ENCODE data around the gene CHKA.
"Not testable (repeated sequence)": the region's sequence is repeated elsewhere in the genome, so short reads cannot be mapped to it uniquely, and the experiment has no call there.

The CHKA gene

DNA sequence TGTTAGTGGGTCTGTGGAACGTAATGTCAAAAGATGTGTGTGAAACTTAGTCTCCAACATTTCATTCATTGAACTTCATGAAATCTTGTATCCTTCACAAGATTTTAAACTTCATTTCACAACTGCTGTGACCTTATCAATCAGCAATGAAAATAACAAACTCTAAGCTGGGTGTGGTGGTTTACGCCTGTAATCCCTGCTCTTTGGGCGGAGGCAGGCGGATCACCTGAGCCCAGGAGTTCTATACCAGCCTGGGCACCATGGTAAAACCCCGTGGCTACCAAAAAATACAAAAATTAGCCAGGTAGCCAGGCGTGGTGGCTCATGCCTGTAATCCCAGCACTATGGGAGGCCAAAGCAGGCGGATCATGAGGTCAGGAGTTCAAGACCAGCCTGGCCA lies 5.1 kb downstream of the CHKA start:
- no peak for DNase-seq (ENCODE audit: low read depth in 2 of 2)

DNA sequence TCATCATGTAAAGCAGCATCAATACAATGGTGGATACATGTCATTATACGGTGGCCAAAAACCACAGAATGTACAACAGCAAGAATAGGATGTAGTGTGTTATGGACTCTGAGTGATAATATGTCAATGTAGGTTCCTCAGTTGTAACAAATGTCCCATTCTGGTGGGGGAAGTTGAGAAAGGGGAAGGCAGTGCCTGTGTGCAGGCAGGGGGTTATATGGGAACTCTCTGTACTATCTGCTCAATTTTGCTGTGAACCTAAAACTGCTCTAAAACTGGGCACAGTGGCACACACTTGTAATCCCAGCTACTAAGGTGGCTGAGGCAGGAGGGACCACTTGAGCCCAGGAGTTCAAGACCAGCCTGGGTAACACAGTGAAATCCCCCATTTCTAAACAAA lies 5.9 kb downstream of the CHKA start:
- DNase-seq (ENCODE audit: low read depth in 2 of 2), result no peak

DNA sequence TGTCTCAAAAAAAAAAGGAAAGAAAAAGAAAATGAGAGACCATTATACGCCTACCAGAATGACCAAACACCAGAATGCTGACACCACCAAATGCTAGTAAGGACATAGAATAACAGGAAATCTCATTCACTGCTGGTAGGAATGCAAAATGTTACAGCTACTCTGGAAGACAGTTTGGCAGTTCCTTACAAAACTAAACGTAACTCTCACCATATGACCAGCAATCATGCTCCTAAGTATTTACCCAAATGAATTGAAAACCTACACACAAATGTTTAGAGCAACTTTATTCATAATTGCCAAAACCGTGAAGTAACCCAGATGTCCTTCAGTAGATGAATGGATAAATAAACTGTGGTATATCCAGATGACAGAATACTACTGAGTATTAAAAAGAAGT lies 7.2 kb downstream of the CHKA start:
- DNase-seq (ENCODE audit: low read depth in 2 of 2), result no peak

DNA sequence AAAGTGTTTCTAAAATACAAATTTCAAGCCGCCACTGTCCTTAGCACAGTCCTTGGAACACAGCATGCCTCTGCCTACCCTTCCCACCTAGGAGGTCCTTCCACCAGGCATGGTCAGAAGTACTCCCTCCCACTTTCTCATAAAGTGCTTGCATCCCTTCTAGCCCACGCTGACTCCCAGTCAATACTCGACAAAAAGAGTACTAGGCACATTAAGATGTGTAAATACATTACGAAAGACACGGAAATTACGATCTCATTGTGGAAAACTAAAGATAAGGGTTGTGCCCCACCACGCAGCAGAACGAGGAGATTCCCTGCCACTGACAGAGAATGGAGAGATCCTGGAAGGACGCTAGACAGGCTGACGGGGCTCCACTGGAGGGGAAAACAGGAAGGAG lies 13.5 kb downstream of the CHKA start:
- no peak for DNase-seq (ENCODE audit: low read depth in 2 of 2)

DNA sequence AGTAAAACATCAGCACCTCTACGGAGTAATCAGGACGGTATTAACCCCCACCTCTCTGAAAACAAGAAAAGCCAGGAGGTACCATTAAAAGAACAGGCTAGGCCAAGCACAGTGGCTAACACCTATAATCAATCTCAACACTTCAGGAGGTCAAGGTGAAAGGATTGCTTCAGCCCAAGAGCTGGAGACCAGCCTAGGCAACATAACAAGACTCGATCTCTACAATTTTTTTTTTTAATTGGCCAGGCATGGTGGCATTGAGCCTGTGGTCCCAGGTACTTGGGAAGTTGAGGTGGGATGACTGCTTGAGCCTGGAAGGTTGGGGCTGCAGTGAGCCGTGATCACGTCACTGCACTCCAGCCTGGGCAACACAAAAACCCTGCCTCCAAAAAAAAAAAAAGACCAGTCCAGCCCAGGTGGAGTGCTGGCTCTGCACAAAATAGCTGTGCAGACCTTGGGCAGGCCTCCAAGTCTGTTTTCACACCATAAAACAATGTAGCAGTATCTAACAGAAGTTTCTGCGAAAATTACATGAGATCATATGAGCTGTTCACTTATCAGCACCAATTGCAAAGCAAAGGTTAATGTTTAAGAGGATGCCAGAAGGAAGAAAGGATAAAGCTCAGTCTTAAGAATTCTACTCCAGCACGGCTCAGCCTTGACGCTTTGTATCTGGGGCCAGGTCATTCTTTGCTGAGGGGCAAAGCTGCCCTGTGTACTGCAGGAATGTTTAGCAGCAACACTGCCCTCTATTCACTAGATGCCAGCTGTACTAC lies 14.8 kb downstream of the CHKA start:
- DNase-seq (ENCODE audit: low read depth in 2 of 2), result no peak

DNA sequence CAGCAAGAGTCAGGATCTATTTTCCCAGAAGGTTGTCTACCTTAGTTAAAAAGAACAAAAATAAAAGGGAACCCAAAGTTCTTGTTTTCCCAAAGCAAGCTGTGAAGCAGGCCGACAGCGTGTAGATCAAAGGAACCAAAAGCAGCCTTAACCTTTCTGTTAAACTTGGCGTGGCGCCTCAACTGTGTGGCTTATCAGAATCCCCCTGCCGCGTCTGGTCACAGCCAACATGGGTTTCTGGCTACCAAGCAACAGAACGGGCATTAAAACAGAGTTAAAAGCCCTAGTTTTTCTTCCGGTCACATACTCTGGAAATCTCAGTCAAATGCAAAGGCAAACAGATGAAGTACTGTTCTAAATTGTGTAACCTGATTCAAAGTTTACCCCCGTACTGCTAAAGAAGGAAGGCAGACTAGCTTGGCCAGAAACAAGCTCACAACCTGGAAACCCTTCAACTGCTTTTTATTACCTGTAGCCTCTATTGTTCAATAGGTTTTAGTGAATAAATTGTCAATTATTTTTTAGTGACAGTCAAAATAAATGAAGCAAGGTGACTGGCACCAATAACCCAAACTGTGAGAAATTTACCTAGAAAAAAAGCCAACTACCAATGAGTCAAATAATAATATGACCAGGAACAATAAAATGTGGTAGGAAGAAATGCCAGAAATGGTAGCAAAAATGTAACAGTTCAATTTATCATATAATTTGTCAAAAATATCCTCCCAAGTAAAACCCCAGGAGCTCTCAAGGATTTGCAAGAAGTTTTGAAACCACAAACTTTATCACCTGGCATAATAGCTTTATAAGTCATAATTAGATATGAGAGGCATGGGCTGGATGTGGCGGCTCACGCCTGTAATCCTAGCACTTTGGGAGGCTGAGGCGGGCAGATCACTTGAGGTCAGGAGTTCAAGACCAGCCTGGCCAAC lies 21.4 kb downstream of the CHKA start:
- DNase-seq (ENCODE audit: low read depth in 2 of 2), result no peak

DNA sequence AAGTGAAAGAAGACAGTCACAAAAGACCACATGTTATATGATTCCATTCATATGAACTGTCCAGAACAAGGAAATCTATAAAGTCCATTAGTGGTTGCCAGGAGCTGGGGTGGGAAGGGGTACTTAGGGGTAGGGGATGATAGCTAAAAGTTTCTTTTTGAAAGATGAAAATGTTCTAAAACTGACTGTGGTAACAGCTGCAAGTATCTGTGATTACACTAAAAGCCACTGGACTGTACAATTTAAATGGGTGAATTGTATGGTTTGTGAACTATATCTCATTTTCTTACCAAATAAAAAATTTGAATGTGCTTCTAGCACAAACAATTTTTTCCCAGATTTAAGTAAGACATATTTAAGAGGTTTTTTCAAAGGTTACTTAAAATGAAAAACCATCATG lies 22.1 kb downstream of the CHKA start:
- no peak for DNase-seq (ENCODE audit: low read depth in 2 of 2)

DNA sequence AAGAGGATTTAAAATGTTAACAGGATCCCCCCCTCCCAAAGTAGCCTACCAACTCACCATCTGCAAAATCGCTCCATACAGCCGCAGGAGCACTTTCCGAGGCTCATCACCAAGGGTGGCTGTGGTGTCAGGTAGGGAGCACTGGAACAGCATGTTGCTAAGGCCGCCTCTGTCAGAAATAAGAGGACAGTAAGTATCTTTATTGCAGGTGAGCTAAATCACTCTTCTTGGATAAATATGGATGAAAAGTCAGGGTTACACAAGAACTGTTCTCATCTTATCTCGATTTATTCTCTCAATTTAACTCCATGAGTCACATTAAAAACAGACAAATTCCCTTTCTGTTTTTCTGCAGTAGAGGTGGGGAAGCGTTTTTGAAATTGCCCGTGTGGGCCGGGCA lies 24.2 kb downstream of the CHKA start:
- no peak for DNase-seq (ENCODE audit: low read depth in 2 of 2)

DNA sequence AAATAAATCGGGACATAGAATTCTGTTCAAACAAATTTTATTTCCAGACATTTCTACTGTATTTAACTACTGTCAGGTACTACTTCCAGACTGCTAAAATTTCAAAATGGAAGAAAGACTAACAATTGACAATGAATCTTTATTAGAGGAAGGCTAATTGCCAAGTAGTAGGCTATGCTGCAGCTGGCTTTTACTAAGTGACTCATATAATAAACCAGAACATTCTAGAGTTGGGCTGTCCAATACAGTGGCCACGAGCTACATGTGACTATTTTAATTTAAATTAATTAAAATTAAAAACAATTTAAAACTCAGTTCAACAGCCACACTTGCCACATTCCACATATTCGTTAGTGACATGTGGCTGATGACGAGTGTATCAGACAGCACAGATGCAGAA lies 27.6 kb downstream of the CHKA start:
- DNase-seq (ENCODE audit: low read depth in 2 of 2), result no peak

DNA sequence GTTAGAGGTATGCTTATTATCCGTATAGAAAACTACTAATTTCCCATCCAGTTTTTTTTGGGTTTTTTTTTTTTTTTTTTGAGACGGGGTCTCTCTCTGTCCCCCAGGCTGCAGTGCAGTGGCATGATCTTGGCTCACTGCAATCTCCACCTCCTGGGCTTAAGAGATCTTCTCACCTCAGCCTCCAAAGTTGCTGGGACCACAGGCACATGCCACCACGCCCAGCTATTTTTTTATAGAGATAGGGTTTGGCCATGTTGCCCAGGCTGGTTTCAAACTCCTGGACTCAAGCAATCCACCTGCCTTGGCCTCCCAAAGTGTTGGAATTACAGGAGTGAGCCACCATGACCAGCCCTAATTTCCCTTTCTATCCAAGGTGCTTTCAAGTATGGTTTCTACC lies 28.2 kb downstream of the CHKA start:
- DNase-seq (ENCODE audit: low read depth in 2 of 2), result not testable (repeated sequence)

DNA sequence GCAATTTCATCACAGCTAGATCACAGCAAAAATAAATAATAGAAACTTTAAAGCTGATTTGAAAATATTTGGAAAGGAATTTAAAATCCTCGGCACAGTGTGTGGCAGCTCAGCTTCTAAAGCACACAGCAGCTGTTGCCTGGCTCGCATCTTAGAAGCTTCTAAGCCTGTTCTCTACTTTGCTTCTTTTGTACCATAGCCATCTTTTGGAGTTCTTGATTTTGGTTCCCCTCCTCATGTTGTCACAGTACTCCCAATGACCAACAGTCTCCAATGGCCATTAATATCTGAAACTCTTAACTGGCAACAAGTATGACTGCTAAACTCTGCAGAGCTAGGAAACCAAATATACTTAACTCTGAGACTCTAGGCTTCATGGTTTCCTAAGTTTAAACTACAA lies 28.8 kb downstream of the CHKA start:
- DNase-seq (ENCODE audit: low read depth in 2 of 2), result no peak

DNA sequence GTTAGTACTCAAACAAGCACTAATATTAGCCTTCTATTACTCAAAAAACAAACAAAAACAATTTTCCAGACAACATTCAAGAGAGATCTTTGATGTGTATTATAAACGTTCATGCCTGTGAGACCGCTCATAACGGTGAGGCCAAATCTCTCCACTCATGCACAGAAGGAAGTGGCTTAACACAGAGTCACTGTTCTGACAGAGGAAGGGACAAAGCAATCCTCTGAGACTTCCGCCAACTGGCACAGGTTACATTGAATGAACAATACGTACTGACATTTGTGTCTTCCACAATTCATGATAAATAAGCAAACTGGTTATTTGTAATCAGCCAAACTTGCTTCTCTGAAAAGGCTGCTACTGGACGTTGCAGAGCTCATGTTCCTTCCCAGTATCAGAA lies 30.5 kb downstream of the CHKA start:
- DNase-seq (ENCODE audit: low read depth in 2 of 2), result no peak

DNA sequence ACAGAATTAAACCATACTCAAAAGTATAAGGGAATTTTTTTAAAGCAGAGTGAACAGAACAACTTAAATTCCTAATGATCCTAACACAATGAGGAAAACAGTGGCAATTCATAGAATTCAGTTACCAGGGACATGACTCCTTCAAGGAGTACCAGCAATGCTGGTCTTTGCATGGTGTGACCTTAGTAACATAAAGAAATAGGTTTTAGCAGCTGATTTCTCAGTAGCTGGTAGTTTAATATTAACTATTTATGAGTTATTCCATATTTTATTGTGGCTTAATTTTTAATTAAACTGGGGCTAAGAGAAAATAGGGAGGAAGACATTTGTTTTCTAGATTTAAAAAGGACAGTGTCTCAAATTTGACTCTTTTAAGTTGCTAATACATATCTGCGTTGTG lies 30.9 kb downstream of the CHKA start:
- DNase-seq (ENCODE audit: low read depth in 2 of 2), result no peak

DNA sequence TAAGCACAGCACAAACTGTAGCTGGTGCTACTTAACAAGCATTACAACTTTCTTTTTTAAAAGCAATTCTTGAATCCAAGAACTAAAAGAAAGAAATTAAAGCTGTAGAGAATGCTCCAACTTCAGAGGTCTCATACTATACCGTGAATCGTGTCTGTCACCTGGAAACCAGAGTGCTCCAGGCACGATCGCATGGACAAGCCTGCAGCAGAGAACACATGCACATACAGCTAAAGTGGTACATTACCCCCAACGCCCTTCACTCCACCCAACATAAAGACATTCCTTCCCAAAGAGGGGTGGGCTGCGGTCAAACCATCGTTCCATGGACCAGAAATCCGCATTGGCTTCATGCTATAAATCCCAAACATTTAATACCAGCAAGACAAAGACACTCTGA lies 31.5 kb downstream of the CHKA start:
- no peak for DNase-seq (ENCODE audit: low read depth in 2 of 2)

DNA sequence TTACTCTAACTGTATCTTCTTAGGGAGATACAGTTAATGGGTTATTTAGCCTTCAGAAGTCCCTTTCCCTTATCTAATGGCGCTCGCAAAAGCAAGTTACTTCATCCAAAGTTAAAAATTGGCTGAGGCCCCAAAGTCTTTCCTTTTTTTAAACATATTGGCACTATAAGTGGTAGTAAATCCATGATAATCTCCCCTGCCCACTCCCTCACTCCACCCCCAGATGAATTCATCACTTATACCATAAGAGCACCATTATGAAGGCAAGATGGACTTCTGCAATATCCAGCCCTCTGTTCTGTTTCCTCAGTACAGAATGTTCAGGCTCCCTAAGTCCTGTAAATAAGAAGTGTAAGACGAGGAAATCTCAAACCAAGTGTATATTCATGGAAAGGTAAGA lies 37.7 kb downstream of the CHKA start:
- no peak for DNase-seq (ENCODE audit: low read depth in 2 of 2)

DNA sequence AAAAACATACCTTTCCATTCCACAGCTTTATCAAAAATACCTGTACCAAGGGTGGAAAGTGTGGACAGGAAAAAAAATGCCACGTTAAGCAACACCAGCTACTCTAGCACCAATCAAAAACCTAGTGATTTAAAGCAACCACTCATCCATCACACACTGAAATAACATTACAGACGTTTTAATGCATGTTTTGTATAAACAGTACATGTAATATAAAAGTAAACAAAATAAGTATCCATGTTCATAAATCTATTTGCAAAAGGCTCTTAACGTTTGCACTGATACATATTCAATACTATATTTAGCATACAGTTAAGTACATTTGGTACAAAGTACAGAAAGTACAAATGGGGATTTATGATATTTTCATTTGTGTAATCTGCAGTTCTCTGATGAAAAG lies 38.7 kb downstream of the CHKA start:
- DNase-seq (ENCODE audit: low read depth in 2 of 2), result no peak

DNA sequence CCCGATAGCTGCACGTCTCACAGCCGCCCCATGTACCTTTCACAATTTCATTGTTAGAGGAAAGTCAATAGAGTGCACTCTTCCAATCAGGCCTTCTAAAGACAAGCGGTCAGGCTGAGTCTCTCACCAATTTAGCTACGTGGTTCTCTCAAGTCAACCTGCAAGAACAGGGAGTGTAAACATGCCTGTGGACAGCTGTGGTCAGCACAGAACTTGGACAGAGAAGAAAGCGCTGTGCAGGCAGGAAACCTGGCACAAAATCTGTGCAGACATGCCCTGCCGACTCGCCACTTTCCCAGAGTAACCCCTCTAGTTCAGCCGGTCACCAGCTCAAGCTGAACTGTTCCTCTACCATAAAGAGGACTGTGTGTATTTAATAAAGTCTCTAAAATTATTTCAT lies 39.5 kb downstream of the CHKA start:
- DNase-seq (ENCODE audit: low read depth in 2 of 2), result no peak

DNA sequence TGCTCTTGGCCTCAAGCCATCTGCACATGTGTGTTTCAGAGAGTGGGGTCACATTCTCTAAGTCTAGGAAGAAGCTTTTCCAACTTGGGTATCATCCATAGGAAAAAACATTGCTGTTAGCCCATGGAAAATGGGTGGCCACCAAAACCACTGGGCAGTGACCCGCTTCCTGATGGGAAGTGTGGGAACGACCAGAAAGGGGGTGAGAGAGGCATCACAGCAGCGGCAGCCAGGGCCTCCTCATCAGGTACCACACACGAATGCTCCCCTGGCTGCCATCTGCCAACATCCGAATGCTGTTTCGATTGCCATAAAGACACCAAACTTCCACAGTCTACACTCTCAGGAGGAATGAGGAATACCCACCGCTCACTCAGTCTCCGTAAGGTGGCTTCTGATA lies 40.3 kb downstream of the CHKA start:
- no peak for DNase-seq (ENCODE audit: low read depth in 2 of 2)

DNA sequence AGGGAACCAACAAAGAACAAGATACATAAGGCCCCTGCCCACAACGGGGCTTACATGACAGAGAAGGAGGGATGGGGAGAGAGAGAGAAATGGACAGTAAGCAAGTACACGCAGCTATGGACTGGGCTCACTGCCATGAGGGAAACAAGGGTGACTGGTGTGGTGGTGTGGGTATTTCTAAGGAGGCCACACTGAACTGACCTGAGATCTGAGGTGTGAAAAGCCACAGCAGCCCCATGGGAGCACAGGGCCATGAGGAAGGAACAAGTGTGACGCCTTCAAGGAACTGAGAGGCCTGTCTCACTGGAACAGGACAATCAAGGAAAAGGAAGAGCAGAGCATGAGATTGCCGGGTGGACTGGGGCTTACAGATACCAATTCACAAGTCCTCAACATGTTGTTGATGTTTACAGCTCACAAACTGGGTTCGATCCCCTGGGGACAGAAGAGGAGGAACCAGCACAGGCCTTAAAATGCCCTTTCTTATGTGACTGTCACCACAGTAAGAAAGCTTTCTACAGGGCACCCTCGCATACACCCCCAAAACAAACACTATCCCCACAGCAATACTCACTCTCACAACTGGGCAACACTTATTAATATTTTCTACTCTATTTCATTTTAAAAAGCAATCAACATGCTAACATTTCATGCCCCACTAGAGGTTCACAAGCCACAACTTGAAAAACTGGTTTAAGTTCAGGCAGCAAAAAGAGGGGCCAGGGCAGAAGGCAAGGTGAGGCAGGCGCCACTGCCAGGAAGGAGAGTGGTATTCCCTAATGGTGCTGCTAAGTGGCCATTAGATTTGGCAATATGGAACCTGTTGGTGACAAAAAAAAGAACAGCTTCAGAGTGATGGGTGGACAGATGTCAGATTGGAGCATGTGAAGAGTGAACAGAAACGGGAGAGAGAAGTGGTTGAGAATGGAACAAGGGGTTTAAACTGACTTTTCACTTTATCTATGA lies 43.3 kb downstream of the CHKA start:
- DNase-seq (ENCODE audit: low read depth in 2 of 2), result no peak

DNA sequence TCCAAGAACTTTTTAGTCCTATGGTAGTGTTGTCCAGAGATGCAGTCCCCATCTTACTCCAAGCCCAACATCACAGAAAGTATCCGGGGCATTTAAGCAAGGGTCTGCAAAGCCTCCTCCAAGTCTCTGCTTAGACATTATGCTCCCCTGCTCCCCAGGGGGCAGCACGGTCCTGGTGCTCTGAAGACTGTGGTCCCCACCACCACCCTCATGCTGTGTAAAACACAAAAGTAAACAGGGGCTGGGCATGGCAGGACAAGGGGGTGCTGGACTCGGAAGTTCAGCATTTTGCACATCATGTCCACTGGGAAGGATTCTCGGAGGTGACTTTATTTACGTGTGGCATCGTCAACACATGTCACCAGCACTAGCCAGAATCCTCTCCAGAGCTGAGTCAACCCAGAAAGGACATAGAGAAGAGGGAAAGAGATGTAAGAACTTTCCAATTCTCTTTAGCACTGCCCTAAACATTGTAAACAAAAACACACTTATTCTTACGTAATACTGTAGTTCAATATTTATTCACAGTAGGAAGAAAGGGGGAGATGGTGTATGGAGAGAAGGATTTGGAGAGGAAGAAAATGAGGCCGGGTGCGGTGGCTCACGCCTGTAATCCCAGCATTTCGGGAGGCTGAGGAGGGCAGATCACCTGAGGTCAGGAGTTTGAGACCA lies 44.7 kb downstream of the CHKA start:
- DNase-seq (ENCODE audit: low read depth in 2 of 2), result no peak

DNA sequence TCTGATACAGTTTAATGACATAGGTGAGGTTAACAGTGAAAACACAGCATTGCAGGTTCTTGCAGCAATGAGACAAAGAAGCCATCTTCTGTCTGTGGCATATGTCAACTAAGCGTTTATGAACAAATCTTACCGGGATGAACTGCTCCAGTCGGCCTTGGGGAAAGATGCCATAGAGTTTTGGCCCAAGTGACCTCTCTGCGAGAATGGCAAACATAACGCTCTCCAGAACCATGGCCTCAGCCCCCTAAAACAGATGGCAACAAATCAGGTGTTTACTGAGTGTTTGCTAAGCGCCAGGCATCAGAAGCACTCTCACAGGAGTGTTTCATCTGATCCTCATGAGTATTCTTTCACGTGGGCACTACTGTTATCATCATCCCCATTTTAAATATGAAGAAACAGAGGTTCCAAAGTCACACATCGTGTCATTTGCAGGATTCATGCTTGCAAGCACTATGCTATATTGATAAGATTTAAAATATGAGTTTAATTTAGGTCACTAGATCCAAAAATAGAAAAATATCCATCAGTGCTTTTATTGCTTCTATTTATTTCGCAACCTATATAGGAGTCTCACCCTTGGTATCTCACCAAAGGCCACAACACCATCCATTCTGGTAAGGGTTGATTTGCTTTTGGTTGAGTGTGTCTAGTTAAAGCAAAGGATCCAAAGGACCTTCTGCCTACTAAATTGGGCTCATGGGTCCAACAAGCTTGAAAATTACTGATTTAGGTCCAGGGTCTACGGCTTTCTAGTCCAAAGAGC lies 46.4 kb downstream of the CHKA start:
- DNase-seq (ENCODE audit: low read depth in 2 of 2), result no peak

All from stimulated activated CD8-positive, alpha-beta memory T cell treated with anti-CD3 and anti-CD28 coated beads, Interleukin-2, amount 100 ng/mL, for 1 hour (primary cell).